ENCODE measurements around the gene HECA. TPM values are rescaled to one million over a fixed set of nuclear protein-coding genes. Genes with fewer than 3 reads are reported as not detected.

The HECA gene
- total RNA-seq, 1 experiment from 2014 or later: 14.3 TPM

DNA sequence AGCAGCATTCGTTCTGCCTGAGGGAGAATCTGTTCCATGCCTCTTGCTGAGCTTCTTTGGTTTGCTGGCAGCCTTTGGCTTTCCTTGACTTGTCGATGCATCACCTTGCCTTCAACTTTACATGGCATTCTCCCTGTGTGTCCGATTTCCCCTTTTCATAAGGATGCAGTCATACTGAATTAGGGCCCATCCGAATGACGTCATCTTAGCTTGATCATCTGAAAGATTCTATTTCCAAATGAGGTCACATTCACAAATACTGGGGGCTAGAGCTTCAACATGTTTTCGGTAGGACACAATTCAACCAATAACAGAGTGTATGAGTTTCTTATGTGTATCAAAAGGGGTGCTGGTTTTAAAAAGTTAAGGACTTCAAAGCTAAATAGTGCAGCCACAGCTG, 27.8 kb upstream of the HECA start:
- Histone ChIP-seq H3K4me3 (ENCODE audit: low read depth, low read length, poor library complexity, severe bottlenecking) (no peak overlapping the region), H3K4me1 (ENCODE audit: insufficient read depth, low read length, poor library complexity, severe bottlenecking) (no peaks in the 10 kb centered on the region), H3K27me3 (replicated peaks; ENCODE audit: insufficient read depth, low read depth, low read length, poor library complexity) (no peaks in the 10 kb centered on the region), H3K9me3 (ENCODE audit: low read depth, low read length, poor library complexity, severe bottlenecking) (no peaks in the 10 kb centered on the region), H3K36me3 (ENCODE audit: insufficient read depth, low read length, poor library complexity, severe bottlenecking) (no peaks in the 10 kb centered on the region), H3K27ac (ENCODE audit: low read depth, low read length, poor library complexity, severe bottlenecking) (no peak overlapping the region)
- TF ChIP-seq, protein P1, sequence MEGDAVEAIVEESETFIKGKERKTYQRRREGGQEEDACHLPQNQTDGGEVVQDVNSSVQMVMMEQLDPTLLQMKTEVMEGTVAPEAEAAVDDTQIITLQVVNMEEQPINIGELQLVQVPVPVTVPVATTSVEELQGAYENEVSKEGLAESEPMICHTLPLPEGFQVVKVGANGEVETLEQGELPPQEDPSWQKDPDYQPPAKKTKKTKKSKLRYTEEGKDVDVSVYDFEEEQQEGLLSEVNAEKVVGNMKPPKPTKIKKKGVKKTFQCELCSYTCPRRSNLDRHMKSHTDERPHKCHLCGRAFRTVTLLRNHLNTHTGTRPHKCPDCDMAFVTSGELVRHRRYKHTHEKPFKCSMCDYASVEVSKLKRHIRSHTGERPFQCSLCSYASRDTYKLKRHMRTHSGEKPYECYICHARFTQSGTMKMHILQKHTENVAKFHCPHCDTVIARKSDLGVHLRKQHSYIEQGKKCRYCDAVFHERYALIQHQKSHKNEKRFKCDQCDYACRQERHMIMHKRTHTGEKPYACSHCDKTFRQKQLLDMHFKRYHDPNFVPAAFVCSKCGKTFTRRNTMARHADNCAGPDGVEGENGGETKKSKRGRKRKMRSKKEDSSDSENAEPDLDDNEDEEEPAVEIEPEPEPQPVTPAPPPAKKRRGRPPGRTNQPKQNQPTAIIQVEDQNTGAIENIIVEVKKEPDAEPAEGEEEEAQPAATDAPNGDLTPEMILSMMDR (conservative IDR thresholded peaks at IDR 0.05; ENCODE audit: low read depth, low read length): no peak
- TF ChIP-seq EZH2 (IDR thresholded peaks at IDR 0.05; ENCODE audit: borderline replicate concordance, low read depth, low read length, poor library complexity, severe bottlenecking): no peak
- CTCF ChIA-PET: no interaction called here
- DNase-seq (ENCODE audit: low spot score): no peak
- intact Hi-C loops (cut with micrococcal nuclease; ENCODE audit: unreplicated experiment): no loop called here
- POLR2A ChIA-PET (ENCODE audit: low non-redundant PET): no interaction called here
- BruUV-seq (replicated peaks): no TSS peak

DNA sequence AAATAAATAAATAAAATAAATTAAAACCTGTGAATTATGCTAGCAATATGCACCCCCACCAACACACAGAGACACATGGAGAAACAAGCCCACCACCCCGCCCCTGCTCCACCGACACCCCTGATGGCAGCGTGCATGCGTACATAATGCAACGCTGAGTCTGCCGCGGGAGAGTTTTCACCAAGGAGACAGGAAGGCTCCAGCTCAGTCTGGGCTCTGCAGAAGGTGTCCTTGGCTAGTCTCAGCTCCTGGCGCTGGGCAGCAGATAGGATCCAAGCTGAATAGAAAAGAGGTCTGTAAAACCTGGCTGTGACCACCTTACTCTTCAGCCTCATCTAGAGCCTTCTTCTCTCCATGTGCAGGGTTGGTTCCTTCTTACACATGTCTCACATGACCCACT, 26.5 kb upstream of the HECA start:
- no peaks in the 10 kb centered on the region for H3K4me1 ChIP-seq (ENCODE audit: insufficient read depth, low read length, poor library complexity, severe bottlenecking)
- H3K27ac ChIP-seq (ENCODE audit: low read depth, low read length, poor library complexity, severe bottlenecking): no peak overlapping the region
- intact Hi-C loops (cut with micrococcal nuclease; ENCODE audit: unreplicated experiment): loop anchor here (2.0 kb wide), 1 partner anchor 294 kb away; no protein-coding TSS in a partner anchor
- H3K9me3 ChIP-seq (ENCODE audit: low read depth, low read length, poor library complexity, severe bottlenecking): no peaks in the 10 kb centered on the region
- ChIA-PET CTCF (no interaction called here), POLR2A (ENCODE audit: low non-redundant PET) (no interaction called here)
- TF ChIP-seq, protein P1 (conservative IDR thresholded peaks at IDR 0.05; ENCODE audit: low read depth, low read length): no peak
- no peak for TF ChIP-seq EZH2 (IDR thresholded peaks at IDR 0.05; ENCODE audit: borderline replicate concordance, low read depth, low read length, poor library complexity, severe bottlenecking)
- no peak overlapping the region for H3K4me3 ChIP-seq (ENCODE audit: low read depth, low read length, poor library complexity, severe bottlenecking)
- H3K36me3 ChIP-seq (ENCODE audit: insufficient read depth, low read length, poor library complexity, severe bottlenecking): no peaks in the 10 kb centered on the region
- no peak for DNase-seq (ENCODE audit: low spot score)
- no peaks in the 10 kb centered on the region for H3K27me3 ChIP-seq (replicated peaks; ENCODE audit: insufficient read depth, low read depth, low read length, poor library complexity)
- BruUV-seq (replicated peaks): no TSS peak

DNA sequence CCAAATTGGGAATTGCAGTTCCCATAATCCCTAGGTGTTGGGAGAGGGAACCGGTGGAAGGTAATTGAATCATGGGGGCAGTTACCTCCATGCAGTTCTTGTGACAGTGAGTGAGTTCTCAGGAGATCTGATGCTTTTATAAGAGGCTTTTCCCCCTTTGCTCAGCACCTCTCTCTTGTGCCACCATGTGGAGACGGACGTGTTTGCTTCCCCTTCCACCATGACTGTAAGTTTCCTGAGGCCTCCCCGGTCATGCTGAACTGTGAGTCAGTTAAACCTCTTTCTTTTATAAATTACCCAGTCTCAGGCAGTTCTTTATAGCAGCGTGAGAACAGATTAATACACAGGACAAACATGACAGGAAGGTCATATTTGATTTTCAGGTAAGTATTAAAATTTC, 25.3 kb upstream of the HECA start:
- Histone ChIP-seq H3K4me3 (ENCODE audit: low read depth, low read length, poor library complexity, severe bottlenecking) (no peak overlapping the region), H3K4me1 (ENCODE audit: insufficient read depth, low read length, poor library complexity, severe bottlenecking) (no peaks in the 10 kb centered on the region), H3K27ac (ENCODE audit: low read depth, low read length, poor library complexity, severe bottlenecking) (no peak overlapping the region), H3K27me3 (replicated peaks; ENCODE audit: insufficient read depth, low read depth, low read length, poor library complexity) (no peaks in the 10 kb centered on the region), H3K36me3 (ENCODE audit: insufficient read depth, low read length, poor library complexity, severe bottlenecking) (no peaks in the 10 kb centered on the region), H3K9me3 (ENCODE audit: low read depth, low read length, poor library complexity, severe bottlenecking) (no peaks in the 10 kb centered on the region)
- DNase-seq (ENCODE audit: low spot score): peak; percentile 59
- ChIA-PET CTCF (no interaction called here), POLR2A (ENCODE audit: low non-redundant PET) (no interaction called here)
- intact Hi-C loops (cut with micrococcal nuclease; ENCODE audit: unreplicated experiment): loop anchor here (2.0 kb wide), 1 partner anchor 295 kb away; no protein-coding TSS in a partner anchor
- TF ChIP-seq EZH2 (IDR thresholded peaks at IDR 0.05; ENCODE audit: borderline replicate concordance, low read depth, low read length, poor library complexity, severe bottlenecking): no peak
- TF ChIP-seq, protein P1 (conservative IDR thresholded peaks at IDR 0.05; ENCODE audit: low read depth, low read length): peak; percentile 51
- BruUV-seq (replicated peaks): no TSS peak

Measured in A673 (cell line).